Ishikawa (cell line): Measurements from ENCODE around the gene REX1BD.
A peak's percentile ranks its signal among the peaks of the same experiment; 100 is the strongest.

Source experiments
- CREB1 ChIP-seq: IDR thresholded peaks from 2 replicates; pipeline ENCODE4 v1.6.1; 2012; ENCODE audit warnings: low read depth
- EGR1 ChIP-seq: IDR thresholded peaks from 2 replicates; pipeline ENCODE4 v1.6.1; 2012
- EP300 ChIP-seq: IDR thresholded peaks from 2 replicates; pipeline ENCODE4 v1.6.1; 2012; ENCODE audit warnings: borderline replicate concordance
- NFIC ChIP-seq: IDR thresholded peaks from 2 replicates; pipeline ENCODE4 v1.6.1; 2012
- RAD21 ChIP-seq: IDR thresholded peaks from 2 replicates; pipeline ENCODE4 v1.6.1; 2012; ENCODE audit warnings: low read depth
- TAF1 ChIP-seq: IDR thresholded peaks from 2 replicates; pipeline ENCODE4 v1.6.1; 2012; ENCODE audit warnings: low read depth, mild to moderate bottlenecking
- TCF12 ChIP-seq: IDR thresholded peaks from 2 replicates; pipeline ENCODE4 v1.6.1; 2012; ENCODE audit warnings: low read depth
- TF ChIP-seq, protein P1 (sequence below): IDR thresholded peaks from 2 replicates; pipeline ENCODE4 v1.6.1; 2012; ENCODE audit warnings: low read depth, mild to moderate bottlenecking
- TF ChIP-seq, protein P2 (sequence below): IDR thresholded peaks from 2 replicates; pipeline ENCODE4 v1.6.1; 2012
- TF ChIP-seq, protein P3 (sequence below): IDR thresholded peaks from 2 replicates; pipeline ENCODE4 v1.6.1; 2012

DNA sequence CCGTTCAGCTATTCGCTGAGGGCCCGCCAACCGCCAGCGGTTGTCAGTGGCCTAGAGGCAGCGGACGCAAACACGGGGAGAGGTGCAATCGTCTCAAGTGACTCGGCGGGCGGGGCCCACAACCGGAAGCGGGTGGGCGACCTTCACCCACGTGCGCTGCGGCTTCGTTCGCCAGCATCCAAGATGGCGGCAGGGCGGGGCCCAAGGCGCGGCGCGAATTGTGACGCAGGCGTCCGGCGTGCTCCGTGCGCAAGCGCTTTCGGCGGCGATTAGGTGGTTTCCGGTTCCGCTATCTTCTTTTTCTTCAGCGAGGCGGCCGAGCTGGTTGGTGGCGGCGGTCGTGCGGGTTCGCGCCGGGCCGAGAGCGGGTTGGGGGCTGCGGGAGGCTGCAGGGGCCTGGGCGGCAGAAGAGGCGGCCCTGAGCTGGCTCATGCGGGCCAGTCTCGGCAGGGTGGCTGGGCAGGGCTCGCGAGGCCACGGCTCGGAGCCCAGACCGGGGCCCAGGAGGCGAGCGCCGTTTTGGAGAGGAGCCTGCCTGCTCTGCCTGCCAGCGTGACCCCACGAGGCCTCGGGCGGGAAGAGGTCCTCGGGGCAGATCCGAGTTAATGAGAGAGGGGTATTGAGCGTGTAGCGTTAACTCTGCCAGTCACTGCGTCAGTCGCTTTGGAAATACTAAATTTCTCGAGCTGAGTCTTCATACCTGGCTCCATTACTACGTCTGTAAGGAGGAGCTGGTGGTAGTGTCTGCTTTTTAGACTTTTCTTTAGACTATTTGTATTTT, 16.8 kb upstream of the REX1BD start, which contains the start of gene UBA52:
- TF ChIP-seq RAD21 (0 out of 2 replicates have a peak, but pooled peaks have one; percentile 5), NFIC (peak; percentile 18; the same call in 1 of the 2 replicates), EP300 (no peak; the same call in 1 of the 2 replicates), TAF1 (peak; percentile 91), TCF12 (peak; percentile 73; the same call in 1 of the 2 replicates), CREB1 (peak; percentile 91), EGR1 (peak; percentile 82)
- TF ChIP-seq, protein P1, sequence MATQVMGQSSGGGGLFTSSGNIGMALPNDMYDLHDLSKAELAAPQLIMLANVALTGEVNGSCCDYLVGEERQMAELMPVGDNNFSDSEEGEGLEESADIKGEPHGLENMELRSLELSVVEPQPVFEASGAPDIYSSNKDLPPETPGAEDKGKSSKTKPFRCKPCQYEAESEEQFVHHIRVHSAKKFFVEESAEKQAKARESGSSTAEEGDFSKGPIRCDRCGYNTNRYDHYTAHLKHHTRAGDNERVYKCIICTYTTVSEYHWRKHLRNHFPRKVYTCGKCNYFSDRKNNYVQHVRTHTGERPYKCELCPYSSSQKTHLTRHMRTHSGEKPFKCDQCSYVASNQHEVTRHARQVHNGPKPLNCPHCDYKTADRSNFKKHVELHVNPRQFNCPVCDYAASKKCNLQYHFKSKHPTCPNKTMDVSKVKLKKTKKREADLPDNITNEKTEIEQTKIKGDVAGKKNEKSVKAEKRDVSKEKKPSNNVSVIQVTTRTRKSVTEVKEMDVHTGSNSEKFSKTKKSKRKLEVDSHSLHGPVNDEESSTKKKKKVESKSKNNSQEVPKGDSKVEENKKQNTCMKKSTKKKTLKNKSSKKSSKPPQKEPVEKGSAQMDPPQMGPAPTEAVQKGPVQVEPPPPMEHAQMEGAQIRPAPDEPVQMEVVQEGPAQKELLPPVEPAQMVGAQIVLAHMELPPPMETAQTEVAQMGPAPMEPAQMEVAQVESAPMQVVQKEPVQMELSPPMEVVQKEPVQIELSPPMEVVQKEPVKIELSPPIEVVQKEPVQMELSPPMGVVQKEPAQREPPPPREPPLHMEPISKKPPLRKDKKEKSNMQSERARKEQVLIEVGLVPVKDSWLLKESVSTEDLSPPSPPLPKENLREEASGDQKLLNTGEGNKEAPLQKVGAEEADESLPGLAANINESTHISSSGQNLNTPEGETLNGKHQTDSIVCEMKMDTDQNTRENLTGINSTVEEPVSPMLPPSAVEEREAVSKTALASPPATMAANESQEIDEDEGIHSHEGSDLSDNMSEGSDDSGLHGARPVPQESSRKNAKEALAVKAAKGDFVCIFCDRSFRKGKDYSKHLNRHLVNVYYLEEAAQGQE: no peak
- TF ChIP-seq, protein P2, sequence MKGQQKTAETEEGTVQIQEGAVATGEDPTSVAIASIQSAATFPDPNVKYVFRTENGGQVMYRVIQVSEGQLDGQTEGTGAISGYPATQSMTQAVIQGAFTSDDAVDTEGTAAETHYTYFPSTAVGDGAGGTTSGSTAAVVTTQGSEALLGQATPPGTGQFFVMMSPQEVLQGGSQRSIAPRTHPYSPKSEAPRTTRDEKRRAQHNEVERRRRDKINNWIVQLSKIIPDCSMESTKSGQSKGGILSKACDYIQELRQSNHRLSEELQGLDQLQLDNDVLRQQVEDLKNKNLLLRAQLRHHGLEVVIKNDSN: peak; percentile 97
- TF ChIP-seq, protein P3, sequence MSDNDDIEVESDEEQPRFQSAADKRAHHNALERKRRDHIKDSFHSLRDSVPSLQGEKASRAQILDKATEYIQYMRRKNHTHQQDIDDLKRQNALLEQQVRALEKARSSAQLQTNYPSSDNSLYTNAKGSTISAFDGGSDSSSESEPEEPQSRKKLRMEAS: peak; percentile 100
